Measurements from ENCODE around the gene TMEM132C.
"Not testable (repeated sequence)": the region's sequence is repeated elsewhere in the genome, so short reads cannot be mapped to it uniquely, and the experiment has no call there.

TMEM132C gene

GRCh38 chr12:128571906-128572810, 305.2 kb downstream of the TMEM132C start:
- no peak for DNase-seq

DNA sequence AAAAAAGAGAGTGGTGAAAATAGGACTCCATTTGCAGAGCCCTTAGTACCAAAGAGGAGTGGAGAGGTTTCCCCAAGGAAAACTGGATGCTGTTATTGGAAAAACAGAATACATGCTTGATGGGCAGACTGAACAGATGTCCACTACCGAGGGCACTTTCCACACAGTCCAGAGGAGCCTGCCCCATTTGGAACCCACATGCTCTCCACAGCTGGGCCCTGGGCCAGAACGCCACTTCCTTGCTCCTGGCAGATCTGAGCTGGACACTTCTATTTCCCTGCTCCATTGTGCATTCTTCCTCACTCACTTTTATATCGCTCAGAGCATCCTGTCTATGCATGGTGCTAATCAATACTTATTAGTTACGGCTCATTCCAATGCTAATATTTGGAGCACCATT, 306.9 kb downstream of the TMEM132C start:
- no peak for DNase-seq

GRCh38 chr12:128578045-128578444, 311.1 kb downstream of the TMEM132C start:
- no peak for DNase-seq

DNA sequence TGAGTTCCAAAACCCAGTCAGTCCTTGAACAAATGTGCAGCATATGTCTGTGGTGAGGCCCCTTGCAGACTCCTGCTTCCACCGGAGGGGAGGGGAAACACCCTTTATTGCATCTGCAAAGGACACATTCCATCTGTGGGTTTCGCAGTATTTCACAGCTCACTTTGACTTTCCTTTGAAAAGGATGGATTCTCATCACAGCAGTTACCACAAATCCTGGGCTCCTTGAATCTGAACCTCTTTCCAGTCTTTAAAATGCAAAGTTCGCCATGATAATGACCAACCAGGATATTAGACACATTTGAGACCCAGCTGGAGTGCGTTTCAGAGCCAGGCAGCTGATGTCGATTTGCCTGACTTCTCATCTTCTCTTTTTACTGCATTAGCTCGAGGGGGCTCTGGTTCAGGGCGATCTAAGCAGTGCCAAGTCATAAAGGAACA, 314.4 kb downstream of the TMEM132C start:
- no peak for DNase-seq

GRCh38 chr12:128583453-128583852, 316.5 kb downstream of the TMEM132C start:
- DNase-seq, result no peak

- no peak for DNase-seq
These were observed 319.6 kb downstream of the TMEM132C start for GRCh38 chr12:128586451-128587029.

DNA sequence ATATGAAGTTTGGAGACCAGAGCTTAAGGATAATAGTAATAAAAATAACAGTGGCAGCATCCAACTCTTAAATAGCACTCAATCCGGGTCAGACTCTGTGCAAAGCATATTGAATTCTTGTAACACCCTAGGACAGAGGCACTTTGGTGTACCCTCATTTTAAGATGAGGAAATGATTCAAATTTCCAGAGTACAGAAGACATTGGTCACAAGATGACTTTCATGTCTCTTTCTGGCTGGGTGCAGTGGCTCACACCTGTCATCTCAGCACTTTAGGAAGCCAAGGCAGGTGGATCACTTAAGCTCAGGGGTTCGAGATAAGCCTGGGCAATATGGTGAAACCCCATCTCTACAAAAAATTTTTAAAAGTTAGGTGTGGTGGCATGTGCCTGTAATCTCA, 320.9 kb downstream of the TMEM132C start:
- no peak for DNase-seq

- no peak for DNase-seq
These were observed 325.3 kb downstream of the TMEM132C start for GRCh38 chr12:128592220-128592744.

DNA sequence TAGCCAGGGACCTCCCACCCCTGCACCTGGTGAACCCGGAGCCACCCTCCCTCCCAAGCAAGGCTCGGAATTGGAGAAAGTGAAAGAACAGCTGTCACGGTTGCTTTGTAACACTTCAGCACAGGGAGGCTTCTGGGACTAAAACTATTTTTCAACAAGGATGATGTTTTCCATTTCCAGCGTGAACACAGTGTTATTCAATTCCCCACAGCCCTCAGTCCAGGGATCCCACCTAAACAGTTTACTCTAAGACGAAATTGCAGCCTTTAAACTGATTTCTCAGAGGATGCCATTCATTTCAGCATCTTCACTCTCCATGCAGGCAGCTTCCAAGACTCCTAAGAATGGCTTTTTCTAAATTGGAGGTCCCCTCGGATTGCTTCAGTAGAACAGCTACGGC, 327.6 kb downstream of the TMEM132C start:
- DNase-seq, result no peak

GRCh38 chr12:128595609-128596008, 328.6 kb downstream of the TMEM132C start:
- no peak for DNase-seq

DNA sequence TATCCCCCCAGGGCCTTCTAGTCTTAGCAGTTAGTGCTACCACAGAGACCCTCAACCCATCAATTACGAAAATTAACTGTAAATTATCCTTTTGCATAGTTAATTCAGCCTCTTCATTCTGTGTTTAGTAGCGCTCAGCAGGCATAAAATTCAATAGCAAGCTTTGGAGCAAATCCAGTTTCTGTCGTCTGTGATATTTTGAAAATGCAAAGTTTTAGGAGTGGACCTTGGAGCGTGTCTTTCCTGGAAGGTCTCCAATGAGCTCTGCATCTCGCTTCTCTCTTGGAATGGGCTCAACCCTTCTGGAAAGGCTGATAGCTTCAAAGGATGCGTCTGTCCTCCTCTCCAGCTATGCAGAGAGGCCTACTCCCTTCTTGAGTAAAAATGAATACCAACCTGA, 333.9 kb downstream of the TMEM132C start:
- DNase-seq, result no peak

GRCh38 chr12:128603573-128604115, 336.7 kb downstream of the TMEM132C start:
- DNase-seq, result no peak

GRCh38 chr12:128604219-128604618, 337.2 kb downstream of the TMEM132C start:
- DNase-seq, result not testable (repeated sequence)

- no peak for DNase-seq
These were observed 339.1 kb downstream of the TMEM132C start for GRCh38 chr12:128606051-128606450.

- no peak for DNase-seq
These were observed 339.6 kb downstream of the TMEM132C start for GRCh38 chr12:128606538-128606937.

- no peak for DNase-seq
These were observed 340.0 kb downstream of the TMEM132C start for GRCh38 chr12:128606970-128607369.

DNA sequence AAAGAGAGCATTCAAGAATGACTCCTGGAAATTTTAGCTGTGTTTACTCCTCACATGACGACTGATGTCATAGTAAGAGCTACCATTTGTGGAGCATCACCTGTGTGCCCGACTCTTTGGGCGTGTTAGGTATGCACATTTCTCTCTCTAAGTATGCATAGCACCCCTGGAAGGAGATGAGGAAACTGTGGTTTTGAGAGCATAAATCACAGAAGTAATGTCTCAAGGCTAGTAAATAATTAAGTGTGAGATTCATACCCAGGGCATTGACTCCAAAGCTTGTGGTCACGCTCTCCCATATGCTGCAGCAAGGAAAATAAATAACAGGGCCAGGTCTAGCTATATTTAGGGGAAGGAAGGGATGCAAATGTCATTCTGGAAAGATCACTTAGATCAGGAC, 340.7 kb downstream of the TMEM132C start:
- DNase-seq, result no peak

DNA sequence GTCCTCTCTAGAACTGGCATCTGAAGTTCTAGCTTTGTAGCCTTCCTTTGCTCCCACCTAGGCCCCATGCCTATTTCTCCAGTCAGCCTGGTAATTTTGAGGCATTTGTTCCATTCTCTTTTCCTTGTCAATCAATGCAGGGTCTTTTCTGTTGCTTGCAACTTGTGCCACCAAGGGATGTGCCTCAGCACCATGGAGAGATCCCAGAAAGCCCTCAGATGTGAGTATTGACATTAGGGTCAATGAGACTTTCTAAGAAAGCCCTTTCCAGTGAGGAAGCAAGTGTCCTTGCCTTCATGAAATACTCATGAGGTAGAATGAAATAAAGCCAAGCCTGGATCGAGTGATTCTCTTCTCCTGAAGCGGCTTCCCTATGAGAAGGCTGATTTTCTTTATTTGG, 342.9 kb downstream of the TMEM132C start:
- no peak for DNase-seq

DNA sequence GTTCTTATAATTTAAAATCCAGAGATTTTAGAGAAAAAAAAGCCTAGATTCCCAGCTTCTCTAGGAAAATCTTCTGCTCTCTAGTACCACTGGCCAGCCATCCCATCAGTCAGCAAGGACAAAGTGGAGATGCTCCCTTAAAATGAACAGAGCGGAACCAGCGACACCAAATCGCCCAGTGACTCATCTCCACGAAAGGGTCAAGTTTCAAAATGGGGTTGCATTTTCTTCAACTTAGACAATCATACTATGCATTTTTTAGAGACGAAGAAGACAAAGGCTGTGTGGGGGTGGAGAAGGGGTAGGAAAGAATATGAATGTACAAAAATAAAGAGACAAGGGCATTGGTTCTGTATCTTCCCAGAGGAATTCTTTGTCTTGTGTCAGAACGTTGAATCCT, 344.8 kb downstream of the TMEM132C start:
- no peak for DNase-seq

DNA sequence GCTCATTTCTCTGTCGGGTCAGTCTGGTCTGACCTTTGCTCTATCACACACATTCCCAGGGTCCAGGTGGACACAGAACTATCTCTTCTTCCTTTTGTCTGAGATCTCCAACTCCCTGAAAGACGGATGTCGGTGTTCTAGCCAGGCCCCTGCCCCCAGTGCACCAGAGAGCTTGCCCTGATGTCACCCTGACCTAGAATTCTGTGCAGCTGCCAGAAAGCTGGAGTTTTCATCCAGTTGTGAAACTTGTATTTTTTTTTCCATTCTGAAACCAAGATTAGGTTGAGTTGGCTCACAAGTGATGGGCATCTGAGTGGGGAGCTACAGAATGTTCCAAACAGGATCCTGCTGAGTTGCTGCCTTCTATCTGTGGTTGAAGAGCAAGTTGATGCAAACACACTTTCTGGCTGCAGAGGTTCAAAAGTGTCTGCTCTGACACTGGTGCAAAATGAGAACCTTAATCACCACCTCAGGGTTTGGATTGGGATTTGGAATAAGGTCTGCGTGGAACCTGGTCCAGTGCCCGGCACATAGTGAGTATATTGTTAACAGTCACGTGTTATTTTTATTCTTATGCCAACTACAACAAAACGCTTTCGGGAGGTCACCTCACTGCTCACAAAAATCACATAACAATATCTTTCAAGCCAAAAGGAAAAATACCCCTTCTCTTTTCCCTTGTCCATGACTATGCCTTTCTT, 345.3 kb downstream of the TMEM132C start:
- no peak for DNase-seq

- DNase-seq, result no peak
These were observed 347.0 kb downstream of the TMEM132C start for GRCh38 chr12:128613837-128614590.

DNA sequence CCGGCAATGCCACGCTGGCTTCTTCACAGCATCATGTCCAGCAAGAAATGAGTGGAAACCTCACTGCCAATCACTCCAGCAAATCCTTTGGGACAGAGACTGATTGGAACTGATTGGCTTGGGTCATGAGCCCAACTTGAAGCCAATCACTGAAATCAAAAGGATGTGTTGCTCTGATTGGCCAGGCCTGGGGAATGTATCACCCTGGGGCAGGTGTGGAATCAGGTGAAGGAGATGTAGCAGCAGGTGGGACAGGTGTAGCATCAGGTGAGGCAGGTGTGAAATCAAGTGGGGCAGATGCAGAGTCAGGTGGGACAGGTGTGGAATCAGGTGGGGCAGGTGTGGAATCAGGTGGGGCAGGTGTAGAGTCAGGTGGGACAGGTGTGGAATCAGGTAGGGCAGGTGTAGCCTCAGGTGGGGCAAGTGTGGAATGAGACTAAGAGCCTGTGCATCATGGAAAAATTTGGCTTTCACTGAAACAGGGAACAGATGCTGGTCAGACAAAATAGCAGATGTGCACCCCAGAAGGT, 350.4 kb downstream of the TMEM132C start:
- DNase-seq, result no peak

All from NCI-H774 (cell line).